HUES64 (cell line): ENCODE results near the gene DCTN4.

Source experiments
- H3K27ac ChIP-seq: 2 replicates; pipeline ENCODE4 v1.7.0; 2013; ENCODE audit warnings: low read depth, low read length, inconsistent platforms
- H3K27me3 ChIP-seq: 2 replicates; pipeline ENCODE4 v1.6.1; 2013; ENCODE audit warnings: mild to moderate bottlenecking, low read length; ENCODE audit not compliant: insufficient read depth
- H3K36me3 ChIP-seq: 2 replicates; pipeline ENCODE4 v1.6.1; 2013; ENCODE audit warnings: mild to moderate bottlenecking, low read length; ENCODE audit not compliant: insufficient read depth
- H3K4me1 ChIP-seq: 2 replicates; pipeline ENCODE4 v1.6.1; 2013; ENCODE audit warnings: mild to moderate bottlenecking, low read length, moderate library complexity; ENCODE audit not compliant: insufficient read depth
- H3K4me3 ChIP-seq: 2 replicates; pipeline ENCODE4 v1.5.1; 2013; ENCODE audit warnings: mild to moderate bottlenecking, low read length, moderate library complexity
- H3K9ac ChIP-seq: 2 replicates; pipeline ENCODE4 v1.6.1; 2013; ENCODE audit warnings: mild to moderate bottlenecking, low read depth, low read length
- H3K9me3 ChIP-seq: 2 replicates; pipeline ENCODE4 v1.6.1; 2013; ENCODE audit warnings: low read depth, low read length; ENCODE audit not compliant: insufficient read depth
- WGBS: fragments of 150-250, 120-280 bp; methylation state at CpG from one replicate; pipeline ENCODE4 v1.1.7; 2013; ENCODE audit warnings: missing lambda C conversion rate; 5-methylcytosine and 5-hydroxymethylcytosine counted together

Gene DCTN4

GRCh38 chr5:150694612-150695011 is 64.2 kb downstream of the DCTN4 start:
- 97% methylated on average over 3 of the region's 3 CpGs for WGBS
- peaks cover under 1% of the 10 kb centered on the region; the same call in 1 of the 2 replicates for H3K4me1 ChIP-seq
- H3K9me3 ChIP-seq, result no peaks in the 10 kb centered on the region
- H3K27me3 ChIP-seq, result no peaks in the 10 kb centered on the region
- H3K27ac ChIP-seq, result no peak overlapping the region
- H3K36me3 ChIP-seq, result peaks cover 94% of the 10 kb centered on the region
- no peak overlapping the region for H3K4me3 ChIP-seq
- no peak overlapping the region for H3K9ac ChIP-seq

DNA sequence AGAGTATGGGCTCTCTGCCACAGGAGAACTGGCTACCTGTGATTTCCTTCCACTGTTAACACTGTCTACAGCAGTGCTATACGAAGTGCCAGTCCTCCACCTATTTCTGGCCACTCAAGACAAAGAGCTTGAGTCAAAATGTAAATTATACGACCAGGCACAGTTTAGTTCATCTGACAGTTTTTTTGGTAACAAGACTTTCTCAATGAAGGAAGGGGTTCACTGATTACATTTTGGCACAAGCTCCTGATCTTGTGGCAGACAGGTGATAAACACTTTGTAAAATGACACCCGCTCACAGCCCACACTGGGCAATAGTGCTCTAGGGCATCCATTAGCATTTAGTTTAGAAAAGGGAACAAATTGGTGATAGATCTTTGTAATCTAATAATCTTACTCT is 66.5 kb downstream of the DCTN4 start:
- Histone ChIP-seq H3K36me3 (peaks cover 72% of the 10 kb centered on the region), H3K27me3 (no peaks in the 10 kb centered on the region), H3K9me3 (no peaks in the 10 kb centered on the region), H3K9ac (no peak overlapping the region), H3K4me1 (no peaks in the 10 kb centered on the region), H3K4me3 (no peak overlapping the region), H3K27ac (no peak overlapping the region)
- WGBS, result 94% methylated on average over 3 of the region's 3 CpGs

- 73% methylated on average over 6 of the region's 6 CpGs for WGBS
- Histone ChIP-seq H3K27ac (no peak overlapping the region), H3K9ac (no peak overlapping the region), H3K9me3 (no peaks in the 10 kb centered on the region), H3K4me3 (no peak overlapping the region), H3K36me3 (peaks cover 57% of the 10 kb centered on the region), H3K27me3 (no peaks in the 10 kb centered on the region), H3K4me1 (no peaks in the 10 kb centered on the region)
Observed at GRCh38 chr5:150690760-150691159, 68.1 kb downstream of the DCTN4 start.

DNA sequence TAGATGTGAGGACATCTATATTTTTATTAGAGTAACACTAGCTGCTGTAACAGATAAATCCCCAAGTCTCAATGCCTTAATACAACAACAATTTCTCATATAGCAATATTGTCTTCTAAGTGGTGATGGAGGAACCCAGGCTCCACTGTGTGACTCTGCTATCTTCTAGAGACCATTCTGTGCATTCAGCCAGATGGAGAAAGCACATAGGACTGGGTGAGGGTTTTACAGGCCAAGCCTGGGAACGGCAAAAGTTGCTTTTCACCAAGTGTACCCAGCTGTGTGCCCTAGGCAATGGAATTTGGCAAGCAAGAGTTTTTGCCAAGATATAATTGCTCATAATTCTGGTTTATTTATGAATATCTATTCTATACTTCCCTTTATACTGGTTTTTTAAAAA is 69.7 kb downstream of the DCTN4 start:
- H3K36me3 ChIP-seq, result peaks cover 41% of the 10 kb centered on the region
- WGBS, result 97% methylated on average over 1 of the region's 1 CpG

DNA sequence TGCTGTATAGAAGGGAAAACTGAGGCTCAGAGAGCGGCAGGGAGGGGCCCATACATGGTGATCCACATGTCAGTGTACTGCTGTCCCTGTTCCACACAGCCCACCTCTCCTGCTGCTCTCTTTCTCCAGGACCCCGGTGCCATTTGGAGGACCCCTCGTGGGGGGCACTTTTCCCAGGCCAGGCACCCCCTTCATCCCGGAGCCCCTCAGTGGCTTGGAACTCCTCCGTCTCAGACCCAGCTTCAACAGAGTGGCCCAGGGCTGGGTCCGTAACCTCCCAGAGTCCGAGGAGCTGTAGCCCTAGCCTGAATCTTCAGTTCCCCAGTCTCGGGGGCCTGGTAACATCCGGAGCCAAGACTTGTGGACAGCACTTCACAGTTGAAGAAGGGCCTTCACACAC is 82.2 kb downstream of the DCTN4 start:
- peaks cover 16% of the 10 kb centered on the region for H3K4me1 ChIP-seq
- 95% methylated on average over 9 of the region's 9 CpGs for whole genome bisulfite sequencing
- H3K27me3 ChIP-seq, result peaks cover 8% of the 10 kb centered on the region; the same call in 1 of the 2 replicates
- no peak overlapping the region for H3K27ac ChIP-seq
- no peak overlapping the region for H3K4me3 ChIP-seq
- no peaks in the 10 kb centered on the region for H3K9me3 ChIP-seq
- no peak overlapping the region for H3K9ac ChIP-seq
- H3K36me3 ChIP-seq, result peaks cover 3% of the 10 kb centered on the region; the same call in 1 of the 2 replicates

More for the DNA sequence above, 69.7 kb downstream of the DCTN4 start:
- Histone ChIP-seq H3K27ac (no peak overlapping the region), H3K4me3 (no peak overlapping the region), H3K9me3 (no peaks in the 10 kb centered on the region), H3K4me1 (no peaks in the 10 kb centered on the region), H3K9ac (no peak overlapping the region), H3K27me3 (no peaks in the 10 kb centered on the region)

DNA sequence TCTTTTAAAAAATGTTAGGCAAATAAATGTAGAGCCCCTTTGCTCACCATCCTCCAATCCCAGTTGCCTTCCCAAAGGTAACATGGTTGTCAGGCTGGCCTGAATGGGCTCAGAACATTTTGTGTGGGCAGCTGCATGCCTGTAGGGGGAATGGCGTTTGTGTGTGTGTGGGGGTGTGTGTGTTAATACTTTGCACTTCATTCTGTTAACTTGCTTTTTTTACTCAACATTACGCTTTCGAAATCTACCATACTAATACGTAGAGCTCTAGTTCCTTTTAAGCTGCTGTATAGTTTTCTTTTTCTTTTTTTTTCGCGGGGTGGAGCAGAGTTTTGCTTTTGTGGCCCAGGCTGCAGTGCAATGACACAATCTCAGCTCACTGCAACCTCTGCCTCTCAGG is 83.7 kb downstream of the DCTN4 start:
- Histone ChIP-seq H3K4me3 (no peak overlapping the region), H3K36me3 (peaks cover 3% of the 10 kb centered on the region; the same call in 1 of the 2 replicates), H3K27ac (no peak overlapping the region), H3K4me1 (peaks cover 25% of the 10 kb centered on the region), H3K9me3 (no peaks in the 10 kb centered on the region), H3K9ac (no peak overlapping the region), H3K27me3 (peaks cover 13% of the 10 kb centered on the region; the same call in 1 of the 2 replicates)
- 93% methylated on average over 6 of the region's 6 CpGs for WGBS

DNA sequence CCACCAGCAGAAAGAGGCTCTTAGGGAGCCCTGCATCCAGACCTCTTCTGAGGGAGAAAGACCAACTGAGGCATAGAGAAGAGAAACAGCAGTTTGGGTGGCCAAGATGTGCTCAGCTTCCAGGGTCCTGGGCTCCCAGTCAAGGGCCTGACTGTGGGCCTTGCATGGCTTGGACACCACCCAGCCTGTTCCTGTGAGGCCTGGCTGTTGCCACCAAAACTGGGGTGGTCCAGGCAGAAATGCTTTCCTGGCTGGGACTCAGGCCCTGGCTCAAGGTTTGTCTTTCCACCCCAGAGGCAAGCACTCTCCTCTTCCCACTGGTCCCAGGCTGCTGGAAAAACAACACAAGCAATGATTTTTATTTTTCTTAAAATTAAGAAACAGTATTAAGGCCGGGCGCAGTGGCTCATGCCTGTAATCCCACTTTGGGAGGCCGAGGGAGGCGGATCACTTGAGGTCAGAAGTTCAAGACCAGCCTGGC is 84.4 kb downstream of the DCTN4 start:
- peaks cover 3% of the 10 kb centered on the region; the same call in 1 of the 2 replicates for H3K36me3 ChIP-seq
- H3K27me3 ChIP-seq, result peaks cover 13% of the 10 kb centered on the region; the same call in 1 of the 2 replicates
- peak overlapping the region; percentile 63 for H3K27ac ChIP-seq
- H3K9me3 ChIP-seq, result no peaks in the 10 kb centered on the region
- peaks cover 28% of the 10 kb centered on the region for H3K4me1 ChIP-seq
- H3K9ac ChIP-seq, result 0 out of 2 replicates have a peak overlapping the region, but pooled peaks have one; percentile 9
- 97% methylated on average over 4 of the region's 4 CpGs for WGBS
- H3K4me3 ChIP-seq, result no peak overlapping the region

DNA sequence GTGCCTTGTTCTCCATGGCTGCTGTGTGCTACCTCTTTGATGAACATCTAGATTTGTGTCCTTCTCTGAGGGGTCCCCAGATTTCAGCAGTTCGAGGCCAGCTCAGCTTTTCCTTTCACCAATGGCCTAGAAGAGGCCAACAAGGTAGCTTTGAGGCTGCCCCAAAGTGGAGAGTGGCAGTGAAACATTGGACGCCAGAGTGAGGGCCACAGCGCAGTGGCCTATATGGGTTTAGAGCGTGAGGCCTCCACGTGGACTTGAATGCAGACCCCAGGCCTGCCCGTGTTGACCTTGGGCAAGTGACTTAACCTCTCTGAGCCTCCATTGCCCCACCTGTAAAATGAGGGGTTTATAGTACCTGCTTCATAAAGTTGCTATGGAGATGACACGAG is 85.9 kb downstream of the DCTN4 start:
- no peaks in the 10 kb centered on the region for H3K9me3 ChIP-seq
- H3K27me3 ChIP-seq, result peaks cover 13% of the 10 kb centered on the region; the same call in 1 of the 2 replicates
- H3K4me3 ChIP-seq, result peak overlapping the region; percentile 91

GRCh38 chr5:150672237-150672883 is 86.5 kb downstream of the DCTN4 start:
- Histone ChIP-seq H3K27me3 (peaks cover 13% of the 10 kb centered on the region; the same call in 1 of the 2 replicates), H3K4me1 (peaks cover 28% of the 10 kb centered on the region), H3K9ac (peak overlapping the region; percentile 91), H3K4me3 (peak overlapping the region; percentile 91), H3K36me3 (peaks cover 9% of the 10 kb centered on the region; the same call in 1 of the 2 replicates), H3K9me3 (no peaks in the 10 kb centered on the region), H3K27ac (peak overlapping the region; percentile 94)
- WGBS, result 2% methylated on average over 33 of the region's 38 CpGs

More for the DNA sequence above, 85.9 kb downstream of the DCTN4 start:
- WGBS, result 67% methylated on average over 7 of the region's 7 CpGs
- peak overlapping the region; percentile 94 for H3K27ac ChIP-seq
- peak overlapping the region; percentile 91 for H3K9ac ChIP-seq
- peaks cover 28% of the 10 kb centered on the region for H3K4me1 ChIP-seq
- peaks cover 9% of the 10 kb centered on the region; the same call in 1 of the 2 replicates for H3K36me3 ChIP-seq

DNA sequence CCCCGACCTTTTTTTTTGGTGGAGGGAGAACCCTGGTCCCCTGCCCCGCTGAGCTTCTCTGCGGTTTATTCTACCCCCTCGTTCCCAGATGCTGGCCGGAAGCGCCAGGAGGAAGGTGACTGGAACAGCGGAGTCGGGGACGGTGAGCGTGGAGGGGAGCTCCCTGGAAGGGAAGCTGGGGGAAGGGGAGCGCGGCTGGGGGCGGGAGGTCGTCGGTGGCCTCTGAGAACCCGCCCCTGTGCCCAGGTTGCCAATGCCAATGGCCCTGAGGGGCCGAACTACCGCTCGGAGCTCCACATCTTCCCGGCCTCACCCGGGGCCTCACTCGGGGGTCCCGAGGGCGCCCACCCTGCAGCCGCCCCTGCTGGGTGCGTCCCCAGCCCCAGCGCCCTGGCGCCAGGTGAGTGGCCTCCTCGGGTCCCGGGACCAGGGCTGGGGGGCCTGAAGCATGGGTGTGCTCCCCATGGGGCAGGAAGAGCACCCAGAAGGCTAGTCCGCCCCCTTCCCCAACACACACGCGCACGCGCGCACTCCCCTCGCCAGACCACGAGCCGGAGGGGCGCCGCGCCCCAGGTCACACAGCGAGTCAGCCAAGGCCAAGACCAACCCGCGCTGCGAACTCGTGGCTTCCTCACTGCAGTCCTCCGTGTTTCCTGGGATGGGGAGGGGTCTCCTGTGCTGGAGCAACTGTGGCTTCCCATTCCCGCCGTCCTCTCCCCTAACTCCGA is 87.1 kb downstream of the DCTN4 start:
- H3K27ac ChIP-seq, result peak overlapping the region; percentile 94
- peaks cover 13% of the 10 kb centered on the region; the same call in 1 of the 2 replicates for H3K27me3 ChIP-seq
- H3K36me3 ChIP-seq, result peaks cover 6% of the 10 kb centered on the region; the same call in 1 of the 2 replicates
- H3K4me1 ChIP-seq, result peaks cover 28% of the 10 kb centered on the region
- no peaks in the 10 kb centered on the region for H3K9me3 ChIP-seq
- H3K4me3 ChIP-seq, result peak overlapping the region; percentile 91
- H3K9ac ChIP-seq, result peak overlapping the region; percentile 91
- under 1% methylated on average over 48 of the region's 51 CpGs for WGBS

GRCh38 chr5:150670948-150671310 is 87.9 kb downstream of the DCTN4 start:
- peak overlapping the region; percentile 91 for H3K4me3 ChIP-seq
- H3K27me3 ChIP-seq, result peaks cover 13% of the 10 kb centered on the region; the same call in 1 of the 2 replicates
- H3K9ac ChIP-seq, result peak overlapping the region; percentile 91
- peaks cover 5% of the 10 kb centered on the region; the same call in 1 of the 2 replicates for H3K36me3 ChIP-seq
- H3K27ac ChIP-seq, result peak overlapping the region; percentile 94; the same call in 1 of the 2 replicates
- no peaks in the 10 kb centered on the region for H3K9me3 ChIP-seq
- WGBS, result 38% methylated on average over 1 of the region's 2 CpGs
- H3K4me1 ChIP-seq, result peaks cover 28% of the 10 kb centered on the region
